ENCODE results near the gene LMTK2. TPM values are rescaled to one million over a fixed set of nuclear protein-coding genes. Genes with fewer than 3 reads are reported as not detected.

The LMTK2 gene
- polyA plus RNA-seq, 1 donor from 2014 or later = 11.9 TPM

- TF ChIP-seq MXI1 (conservative IDR thresholded peaks at IDR 0.05; ENCODE audit: poor library complexity, severe bottlenecking) = no peak
These were observed 51.1 kb downstream of the LMTK2 start (continued) for GRCh38 chr7:98157761-98158160.

- Histone ChIP-seq H3K9me2 (ENCODE audit: insufficient read depth, low read length) (no peaks in the 10 kb centered on the region), H3K4me3 (ENCODE audit: low read length) (no peak overlapping the region), H3K79me2 (replicated peaks; ENCODE audit: insufficient read depth, low read length) (no peaks in the 10 kb centered on the region), H2AFZ (ENCODE audit: low read depth, low read length) (no peak overlapping the region), H3K4me2 (ENCODE audit: low read length) (no peak overlapping the region), H3K36me3 (ENCODE audit: insufficient read depth, low read length) (no peaks in the 10 kb centered on the region), H4K20me1 (ENCODE audit: insufficient read depth) (no peaks in the 10 kb centered on the region), H3K9ac (ENCODE audit: low read length) (no peak overlapping the region), H3K27ac (ENCODE audit: low read length) (no peak overlapping the region), H3K27me3 (ENCODE audit: insufficient read depth, low read depth, low read length) (no peaks in the 10 kb centered on the region), H3F3A (ENCODE audit: insufficient read depth, low read length, poor library complexity, severe bottlenecking) (no peaks in the 10 kb centered on the region), H3K9me3 (ENCODE audit: low read length) (no peaks in the 10 kb centered on the region)
- no peak for TF ChIP-seq TAF1 (IDR thresholded peaks at IDR 0.05; ENCODE audit: low read depth)
- TF ChIP-seq SMC3 (conservative IDR thresholded peaks at IDR 0.05; ENCODE audit: poor library complexity) = no peak
- no peak for TF ChIP-seq MXI1 (conservative IDR thresholded peaks at IDR 0.05; ENCODE audit: poor library complexity, severe bottlenecking)
- TF ChIP-seq POLR2AphosphoS5 (IDR thresholded peaks at IDR 0.05) = no peak
- TF ChIP-seq, protein P1, sequence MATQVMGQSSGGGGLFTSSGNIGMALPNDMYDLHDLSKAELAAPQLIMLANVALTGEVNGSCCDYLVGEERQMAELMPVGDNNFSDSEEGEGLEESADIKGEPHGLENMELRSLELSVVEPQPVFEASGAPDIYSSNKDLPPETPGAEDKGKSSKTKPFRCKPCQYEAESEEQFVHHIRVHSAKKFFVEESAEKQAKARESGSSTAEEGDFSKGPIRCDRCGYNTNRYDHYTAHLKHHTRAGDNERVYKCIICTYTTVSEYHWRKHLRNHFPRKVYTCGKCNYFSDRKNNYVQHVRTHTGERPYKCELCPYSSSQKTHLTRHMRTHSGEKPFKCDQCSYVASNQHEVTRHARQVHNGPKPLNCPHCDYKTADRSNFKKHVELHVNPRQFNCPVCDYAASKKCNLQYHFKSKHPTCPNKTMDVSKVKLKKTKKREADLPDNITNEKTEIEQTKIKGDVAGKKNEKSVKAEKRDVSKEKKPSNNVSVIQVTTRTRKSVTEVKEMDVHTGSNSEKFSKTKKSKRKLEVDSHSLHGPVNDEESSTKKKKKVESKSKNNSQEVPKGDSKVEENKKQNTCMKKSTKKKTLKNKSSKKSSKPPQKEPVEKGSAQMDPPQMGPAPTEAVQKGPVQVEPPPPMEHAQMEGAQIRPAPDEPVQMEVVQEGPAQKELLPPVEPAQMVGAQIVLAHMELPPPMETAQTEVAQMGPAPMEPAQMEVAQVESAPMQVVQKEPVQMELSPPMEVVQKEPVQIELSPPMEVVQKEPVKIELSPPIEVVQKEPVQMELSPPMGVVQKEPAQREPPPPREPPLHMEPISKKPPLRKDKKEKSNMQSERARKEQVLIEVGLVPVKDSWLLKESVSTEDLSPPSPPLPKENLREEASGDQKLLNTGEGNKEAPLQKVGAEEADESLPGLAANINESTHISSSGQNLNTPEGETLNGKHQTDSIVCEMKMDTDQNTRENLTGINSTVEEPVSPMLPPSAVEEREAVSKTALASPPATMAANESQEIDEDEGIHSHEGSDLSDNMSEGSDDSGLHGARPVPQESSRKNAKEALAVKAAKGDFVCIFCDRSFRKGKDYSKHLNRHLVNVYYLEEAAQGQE (IDR thresholded peaks at IDR 0.05; ENCODE audit: borderline replicate concordance) = no peak
- no peak for TF ChIP-seq RAD21 (conservative IDR thresholded peaks at IDR 0.05)
- no peak for TF ChIP-seq CTCF (IDR thresholded peaks at IDR 0.05; ENCODE audit: poor library complexity, severe bottlenecking)
- no peak for TF ChIP-seq EZH2 (IDR thresholded peaks at IDR 0.05; ENCODE audit: borderline replicate concordance, insufficient read depth, low read length, poor library complexity, severe bottlenecking)
- no peak for TF ChIP-seq EP300 (conservative IDR thresholded peaks at IDR 0.05; ENCODE audit: poor library complexity, severe bottlenecking)
These were observed 56.1 kb downstream of the LMTK2 start for GRCh38 chr7:98162758-98163157.

DNA sequence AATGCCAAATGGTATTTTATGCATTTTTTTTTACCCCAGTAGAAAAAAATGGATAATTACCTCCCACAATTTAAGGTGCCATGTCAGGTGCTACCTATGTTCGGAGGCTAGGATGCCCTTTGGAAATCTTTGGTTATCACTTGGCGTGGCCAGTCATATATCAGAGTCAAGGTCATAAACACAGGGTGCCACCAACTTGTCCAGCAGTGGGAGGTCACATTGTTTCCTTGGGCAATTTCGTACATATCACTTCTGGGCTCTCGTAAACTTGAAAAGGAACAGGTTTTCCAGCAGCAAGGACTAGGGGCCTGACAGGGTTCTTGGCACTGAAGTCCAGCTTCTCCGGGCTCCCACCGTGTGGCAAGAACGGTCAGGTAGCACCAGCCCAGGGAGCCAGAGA lies 56.6 kb downstream of the LMTK2 start:
- no peaks in the 10 kb centered on the region for H3F3A ChIP-seq (ENCODE audit: insufficient read depth, low read length, poor library complexity, severe bottlenecking)
- no peak overlapping the region for H2AFZ ChIP-seq (ENCODE audit: low read depth, low read length)
- H3K4me3 ChIP-seq (ENCODE audit: low read length) = no peak overlapping the region
- H3K9me2 ChIP-seq (ENCODE audit: insufficient read depth, low read length) = no peaks in the 10 kb centered on the region
- no peak for TF ChIP-seq TAF1 (IDR thresholded peaks at IDR 0.05; ENCODE audit: low read depth)
- no peak for TF ChIP-seq MXI1 (conservative IDR thresholded peaks at IDR 0.05; ENCODE audit: poor library complexity, severe bottlenecking)
- no peak for TF ChIP-seq RAD21 (conservative IDR thresholded peaks at IDR 0.05)
- no peak for TF ChIP-seq EP300 (conservative IDR thresholded peaks at IDR 0.05; ENCODE audit: poor library complexity, severe bottlenecking)
- TF ChIP-seq EZH2 (IDR thresholded peaks at IDR 0.05; ENCODE audit: borderline replicate concordance, insufficient read depth, low read length, poor library complexity, severe bottlenecking) = no peak
- no peak for TF ChIP-seq SMC3 (conservative IDR thresholded peaks at IDR 0.05; ENCODE audit: poor library complexity)
- TF ChIP-seq CTCF (IDR thresholded peaks at IDR 0.05; ENCODE audit: poor library complexity, severe bottlenecking) = no peak
- TF ChIP-seq, protein P1 (IDR thresholded peaks at IDR 0.05; ENCODE audit: borderline replicate concordance) = no peak
- TF ChIP-seq POLR2AphosphoS5 (IDR thresholded peaks at IDR 0.05) = no peak
- H3K9ac ChIP-seq (ENCODE audit: low read length) = no peak overlapping the region
- no peaks in the 10 kb centered on the region for H3K36me3 ChIP-seq (ENCODE audit: insufficient read depth, low read length)
- no peaks in the 10 kb centered on the region for H4K20me1 ChIP-seq (ENCODE audit: insufficient read depth)
- no peak overlapping the region for H3K4me2 ChIP-seq (ENCODE audit: low read length)
- no peaks in the 10 kb centered on the region for H3K79me2 ChIP-seq (replicated peaks; ENCODE audit: insufficient read depth, low read length)
- no peaks in the 10 kb centered on the region for H3K9me3 ChIP-seq (ENCODE audit: low read length)
- no peak overlapping the region for H3K27ac ChIP-seq (ENCODE audit: low read length)
- no peaks in the 10 kb centered on the region for H3K27me3 ChIP-seq (ENCODE audit: insufficient read depth, low read depth, low read length)

Data from neural cell (in vitro differentiated cells).